Stimulated activated naive CD8-positive, alpha-beta T cell treated with anti-CD3 and anti-CD28 coated beads, Interleukin-15, Interleukin-2, amounts not matched to agents 100 U/mL and 50 U/mL, for 24 hours (primary cell): ENCODE data around the gene ABCC8.

Source experiments
- ATAC-seq: fragments of 150-1000 bp; cut with Tn5 transposase; one replicate; pipeline ENCODE4 v1.10.0; 2021
- DNase-seq: peaks from one replicate; pipeline ENCODE4 v3.0.0; 2021

ABCC8 gene

DNA sequence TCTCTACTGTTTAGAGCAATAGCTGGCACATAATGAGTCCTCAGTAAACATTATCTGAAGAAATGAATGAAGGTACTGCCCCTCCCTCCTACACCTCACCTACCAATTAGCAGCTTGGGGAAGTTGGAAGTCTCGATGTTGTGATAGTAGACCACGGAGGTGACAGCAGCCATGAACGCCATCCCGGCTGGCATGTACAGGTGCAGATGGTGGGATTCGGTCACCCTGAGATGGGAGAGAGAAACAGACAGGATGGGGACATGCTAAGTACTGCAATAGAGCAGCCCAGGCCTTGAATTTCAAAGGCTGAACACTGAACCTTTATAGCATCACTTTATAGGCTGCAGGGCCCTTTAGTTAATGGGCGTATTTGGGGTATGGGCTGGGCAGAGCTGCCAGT lies 6.6 kb downstream of the ABCC8 start:
- no peak for DNase-seq
- ATAC-seq = no peak

DNA sequence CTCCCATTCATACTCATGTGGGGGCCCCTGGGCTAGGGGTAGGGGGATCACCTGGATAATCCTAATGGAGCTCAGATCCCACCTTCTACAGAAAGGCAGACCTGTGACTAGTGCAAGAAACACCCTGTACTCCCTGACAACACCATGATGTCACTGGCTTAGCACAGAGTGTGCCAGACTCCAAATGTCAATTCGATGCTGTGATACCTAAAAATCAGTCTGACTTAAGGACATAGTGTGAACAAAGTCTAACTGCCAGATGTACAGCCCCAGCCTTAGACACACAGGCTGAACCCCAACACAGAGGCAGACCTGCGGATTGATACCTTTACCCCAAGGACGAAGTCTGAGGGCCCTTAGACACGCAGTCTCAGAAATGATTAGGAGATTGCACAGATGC lies 8.5 kb downstream of the ABCC8 start:
- ATAC-seq (no peak), DNase-seq (no peak)

DNA sequence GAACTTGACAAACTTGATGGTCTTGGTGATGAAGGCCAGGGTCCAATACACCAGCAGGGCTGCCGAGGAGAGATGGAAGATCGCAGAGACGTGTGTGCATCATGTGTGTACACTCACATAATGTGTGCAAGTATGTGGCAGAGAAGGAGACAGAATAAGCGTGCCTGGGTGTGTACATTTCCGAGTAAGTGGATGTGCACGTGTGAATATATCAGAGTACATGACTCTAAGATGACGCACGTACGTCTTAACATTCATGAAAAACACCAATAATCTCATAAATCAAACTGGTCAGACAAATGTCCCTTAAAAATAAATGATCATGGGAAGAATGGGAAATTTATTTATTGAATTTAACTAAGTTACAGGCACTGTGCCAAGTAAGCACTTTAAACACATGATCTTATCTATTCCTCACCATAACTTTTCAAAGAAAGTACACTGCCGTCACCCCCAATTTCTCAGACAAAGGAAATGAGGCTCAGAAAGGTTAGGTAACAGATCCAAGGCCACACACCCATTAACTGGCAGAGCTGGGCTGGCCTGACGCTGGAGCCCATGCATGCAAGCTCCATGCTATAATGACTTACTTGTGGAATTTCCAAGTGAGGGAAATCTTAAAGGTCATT lies 13.0 kb downstream of the ABCC8 start:
- DNase-seq = no peak
- ATAC-seq = no peak

DNA sequence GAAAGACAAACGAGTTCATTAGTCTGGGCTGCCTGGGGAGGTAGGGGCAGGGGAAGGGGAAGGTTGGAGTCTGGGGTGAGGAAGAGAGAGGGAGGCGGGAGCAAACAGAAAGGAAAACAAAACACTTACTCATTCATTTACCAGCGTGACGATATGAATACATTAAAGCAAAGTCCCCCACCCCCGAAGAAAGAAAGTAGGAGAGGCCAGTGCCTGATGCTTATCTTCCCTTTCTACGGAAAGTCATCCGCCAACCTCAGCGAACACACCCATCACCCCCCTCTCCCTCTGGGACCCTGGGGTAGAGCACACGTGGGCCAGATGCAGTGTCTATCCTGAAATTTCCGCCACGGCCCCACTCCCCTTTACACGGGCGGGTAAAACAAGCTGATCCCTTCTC lies 13.7 kb downstream of the ABCC8 start:
- DNase-seq (no peak), ATAC-seq (no peak)

DNA sequence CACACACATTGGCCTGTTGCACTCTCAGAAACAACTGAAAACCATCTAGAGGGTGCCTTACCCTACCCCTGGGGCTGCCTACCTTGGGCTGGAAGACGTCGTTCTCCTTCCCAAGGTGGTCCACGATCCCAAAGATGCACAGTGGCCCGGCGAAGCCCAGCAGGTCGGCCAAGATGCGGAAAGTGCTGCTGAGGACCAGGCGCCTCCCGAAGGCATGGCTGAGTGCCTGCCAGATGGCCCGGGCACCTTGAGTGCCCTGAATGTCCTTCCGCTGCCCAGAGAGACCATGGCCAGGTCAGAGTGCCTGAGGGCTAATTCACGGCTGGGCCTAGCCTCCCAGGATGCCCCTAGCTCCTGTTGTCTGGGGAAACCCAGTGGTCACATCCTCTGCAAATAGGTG lies 16.2 kb downstream of the ABCC8 start:
- ATAC-seq = peak; percentile 15

DNA sequence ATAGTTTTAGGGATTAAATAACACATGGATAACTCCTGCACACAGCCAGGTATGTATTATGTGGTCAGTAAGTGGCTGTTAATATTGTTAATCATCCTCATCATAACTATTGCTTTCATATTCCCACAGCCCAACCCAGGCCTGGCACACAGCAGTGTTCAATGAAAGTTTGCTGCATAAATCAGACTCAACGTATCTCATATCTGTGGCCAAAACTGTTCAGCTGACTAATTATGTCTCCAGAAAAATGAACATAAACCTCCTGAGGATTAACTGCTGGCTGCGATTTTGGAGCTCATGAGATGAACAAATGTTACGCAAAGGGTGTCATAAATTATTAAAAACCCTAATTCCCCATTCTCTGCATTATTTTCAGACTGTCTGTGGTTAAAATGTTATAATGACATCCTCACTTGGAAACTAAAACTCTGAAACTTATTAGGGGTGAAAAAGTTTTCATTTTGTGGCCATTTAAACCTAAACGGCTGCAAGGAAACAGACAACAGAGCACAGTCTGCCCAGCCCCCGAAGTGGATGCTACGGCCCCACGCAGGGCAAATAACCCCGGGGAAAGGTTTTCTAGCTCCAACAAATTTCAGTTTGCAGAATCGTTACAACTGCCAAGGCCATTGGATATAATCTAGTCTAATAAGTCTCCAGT lies 17.3 kb downstream of the ABCC8 start:
- DNase-seq (no peak), ATAC-seq (no peak)

More for the DNA sequence above, 16.2 kb downstream of the ABCC8 start:
- DNase-seq = no peak

DNA sequence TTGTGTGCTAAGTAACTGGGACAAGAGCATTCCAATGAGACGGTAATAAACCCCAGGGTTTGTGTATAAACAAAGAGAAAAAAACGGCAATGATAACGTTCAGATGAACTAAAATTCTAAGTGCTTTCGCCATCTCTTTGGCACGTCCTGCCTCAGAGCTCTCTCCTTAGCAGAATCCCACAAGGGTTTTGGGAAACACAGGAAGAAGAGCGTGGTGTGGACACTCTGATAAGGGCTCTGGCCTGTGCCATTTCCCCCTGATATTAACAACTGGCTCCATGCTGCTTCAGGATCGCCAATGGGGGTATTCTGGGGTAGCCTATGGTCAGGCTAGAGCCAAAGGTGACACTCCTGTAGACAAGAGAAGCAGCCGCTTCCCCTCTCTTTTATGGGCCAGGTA lies 18.4 kb downstream of the ABCC8 start:
- DNase-seq (no peak), ATAC-seq (no peak)

DNA sequence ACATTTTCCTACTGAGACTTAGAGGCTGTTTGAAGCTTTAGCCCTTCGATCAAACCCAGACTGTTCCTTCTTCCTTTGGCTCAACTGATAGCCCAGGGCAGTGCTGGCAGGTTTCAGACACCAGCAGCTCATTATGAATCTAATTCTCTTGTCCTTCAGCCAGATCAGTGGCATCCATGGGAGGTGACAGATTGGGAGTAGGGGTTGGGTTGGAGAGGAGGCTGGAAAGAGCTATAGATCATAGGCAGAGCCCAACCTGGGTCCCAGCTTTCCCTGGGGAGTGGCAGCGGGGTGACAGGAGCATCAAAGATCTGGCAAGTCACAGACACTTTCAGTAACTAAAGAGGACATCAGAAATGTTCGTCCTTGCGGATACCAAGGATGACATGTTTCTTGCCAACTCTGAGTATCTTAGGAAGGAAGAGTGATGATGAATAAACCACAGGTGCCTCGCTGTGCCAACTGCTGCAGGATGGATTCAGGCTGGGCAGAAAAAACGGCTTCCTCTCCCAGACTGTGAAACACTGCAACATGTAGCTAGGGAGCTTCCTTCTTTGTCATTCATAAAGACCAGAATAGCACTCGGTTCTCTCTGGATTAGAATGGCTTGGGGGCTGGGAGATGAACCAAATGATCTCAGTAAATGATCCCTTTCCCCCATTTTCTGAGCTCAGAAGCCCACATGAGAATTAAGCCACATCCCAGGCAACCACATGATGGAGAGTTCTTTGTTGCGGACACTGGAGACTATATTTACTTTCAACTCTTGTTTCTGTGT lies 19.1 kb downstream of the ABCC8 start:
- ATAC-seq = no peak
- DNase-seq = no peak

DNA sequence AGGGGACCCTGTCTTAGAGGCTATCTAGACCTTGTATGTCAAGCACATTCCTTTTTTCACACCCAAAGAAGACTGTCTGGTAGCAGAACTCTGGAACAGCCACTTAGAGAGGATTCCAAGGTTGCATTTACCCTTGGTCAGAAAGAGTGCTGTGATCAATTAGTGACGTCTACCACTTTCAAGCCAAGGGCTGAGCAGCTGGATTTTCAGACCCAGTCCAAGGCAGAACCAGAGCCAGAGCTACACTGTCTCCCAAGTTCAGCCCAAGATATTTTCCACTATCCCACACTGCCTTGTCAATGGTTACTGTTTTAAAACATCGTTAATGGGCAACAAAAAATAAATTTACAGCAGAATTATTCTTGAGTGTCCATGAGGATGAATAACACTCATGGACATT lies 24.0 kb downstream of the ABCC8 start:
- DNase-seq (no peak), ATAC-seq (no peak)

DNA sequence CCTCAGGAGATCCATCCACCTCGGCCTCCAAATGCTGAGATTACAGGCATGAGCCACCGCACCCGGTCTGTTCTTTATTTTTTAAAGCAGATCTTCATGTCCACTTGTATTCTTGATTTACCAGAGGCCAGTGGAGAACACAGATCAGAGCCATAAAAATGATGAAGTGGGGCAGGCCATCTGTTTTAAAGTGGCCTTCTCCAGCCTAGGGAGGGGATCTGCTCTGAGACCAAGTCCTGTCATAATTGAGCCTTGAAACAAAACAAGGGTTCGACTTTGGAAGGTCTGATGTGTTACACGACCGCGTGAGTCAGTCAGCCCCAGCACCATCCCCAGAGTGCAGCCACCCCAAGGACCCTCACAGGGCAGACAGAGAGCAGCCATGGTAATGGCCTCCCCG lies 27.5 kb downstream of the ABCC8 start:
- ATAC-seq = no peak
- no peak for DNase-seq

DNA sequence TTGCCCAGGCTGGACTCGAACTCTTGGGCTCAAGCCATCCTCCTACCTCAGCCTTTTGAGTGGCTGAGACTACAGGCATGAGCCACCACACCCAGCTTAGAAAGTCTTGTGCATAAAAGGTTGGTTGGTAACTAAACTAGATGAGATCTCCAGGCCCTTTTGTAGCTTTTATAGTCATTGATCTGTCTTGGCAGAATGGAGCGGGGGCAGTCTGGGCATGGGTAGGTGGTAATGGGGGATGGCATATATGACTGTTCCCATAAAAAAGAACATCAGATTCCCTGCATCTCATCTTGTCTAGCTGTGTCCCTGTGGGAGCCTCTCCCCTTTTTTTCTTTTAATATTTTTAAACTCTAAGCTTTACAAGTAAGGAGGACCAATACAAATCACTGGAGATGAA lies 30.2 kb downstream of the ABCC8 start:
- no peak for DNase-seq
- no peak for ATAC-seq

DNA sequence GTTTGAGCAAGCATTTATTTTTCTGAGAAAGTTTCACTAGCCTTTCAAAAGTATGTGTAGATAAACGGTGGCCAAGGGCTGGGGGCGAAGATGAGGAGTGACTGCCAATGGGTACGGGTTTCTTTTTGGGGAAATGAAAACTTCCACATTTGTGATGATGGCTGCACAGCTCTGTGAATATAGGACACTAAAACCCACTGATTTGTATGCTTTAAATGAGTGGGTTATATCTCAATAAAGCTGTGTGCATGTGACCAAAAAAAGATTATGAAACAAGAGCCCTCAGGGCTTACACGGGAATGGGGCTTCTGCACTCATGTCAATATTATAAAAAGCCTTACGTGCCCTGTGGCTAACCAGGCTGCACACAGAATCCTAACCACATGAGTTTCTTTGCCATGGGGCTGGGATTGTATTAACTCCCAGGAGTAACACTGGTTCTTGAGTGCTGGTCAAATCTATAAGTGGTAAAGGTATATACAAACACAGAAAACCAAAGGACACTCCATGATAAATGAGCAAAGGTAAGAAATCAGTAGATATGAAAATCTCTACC lies 31.3 kb downstream of the ABCC8 start:
- DNase-seq (no peak), ATAC-seq (no peak)

DNA sequence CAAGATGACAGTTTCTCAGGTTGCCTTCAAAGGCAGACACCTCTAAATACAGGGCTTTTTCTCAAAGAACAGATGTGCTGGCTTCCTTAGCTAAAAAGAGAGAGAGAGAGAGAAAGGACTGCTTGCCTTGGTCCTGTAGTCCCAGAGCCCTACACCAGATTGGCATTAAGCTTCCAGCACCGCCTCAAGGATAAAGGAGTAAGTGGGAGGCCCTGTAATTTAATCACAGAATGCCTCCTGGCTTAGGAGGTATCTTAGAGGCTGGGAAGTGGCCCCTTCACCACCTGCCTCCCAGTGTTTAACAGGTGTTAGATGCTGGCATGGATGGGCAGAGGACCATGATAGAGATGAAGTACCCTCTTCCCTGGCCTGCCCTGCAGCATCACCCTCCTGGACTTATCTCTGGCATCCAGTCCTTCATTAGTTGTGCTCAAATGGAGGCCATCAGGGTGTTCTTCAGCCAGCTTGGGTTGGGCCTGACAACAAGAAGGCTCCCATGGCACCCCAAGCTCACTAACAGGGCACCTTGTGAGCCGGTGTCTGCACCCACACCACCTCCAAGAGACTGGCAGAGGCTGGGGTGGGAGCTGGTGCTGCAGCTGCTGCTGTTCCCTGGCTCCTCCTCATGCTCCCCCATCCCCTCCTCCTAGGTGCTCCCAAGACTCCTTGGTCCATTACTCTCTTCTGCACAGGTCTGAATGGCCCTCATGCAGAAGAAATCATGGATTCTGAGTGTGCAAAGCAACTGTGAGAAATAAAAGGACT lies 32.5 kb downstream of the ABCC8 start:
- ATAC-seq (no peak), DNase-seq (no peak)

DNA sequence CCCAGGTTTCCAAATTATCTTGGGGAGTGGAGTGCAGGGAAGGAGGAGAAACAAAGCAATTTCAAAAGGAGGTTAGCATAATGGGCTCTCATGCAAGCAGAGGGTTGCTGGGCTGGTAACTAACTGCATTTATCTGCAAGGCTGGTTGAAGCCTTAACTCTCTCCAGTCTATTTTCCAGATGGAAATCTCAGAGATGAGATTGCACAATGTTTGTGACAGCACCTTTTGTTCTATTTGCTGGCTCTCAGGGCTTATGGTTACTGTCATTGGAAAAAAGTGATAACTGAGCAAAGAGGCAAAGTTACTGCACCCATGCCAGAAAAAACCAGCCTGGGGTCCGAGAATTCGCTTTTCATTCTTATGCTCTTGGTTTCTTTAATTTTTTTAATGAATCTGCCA lies 33.2 kb downstream of the ABCC8 start:
- DNase-seq (no peak), ATAC-seq (no peak)

DNA sequence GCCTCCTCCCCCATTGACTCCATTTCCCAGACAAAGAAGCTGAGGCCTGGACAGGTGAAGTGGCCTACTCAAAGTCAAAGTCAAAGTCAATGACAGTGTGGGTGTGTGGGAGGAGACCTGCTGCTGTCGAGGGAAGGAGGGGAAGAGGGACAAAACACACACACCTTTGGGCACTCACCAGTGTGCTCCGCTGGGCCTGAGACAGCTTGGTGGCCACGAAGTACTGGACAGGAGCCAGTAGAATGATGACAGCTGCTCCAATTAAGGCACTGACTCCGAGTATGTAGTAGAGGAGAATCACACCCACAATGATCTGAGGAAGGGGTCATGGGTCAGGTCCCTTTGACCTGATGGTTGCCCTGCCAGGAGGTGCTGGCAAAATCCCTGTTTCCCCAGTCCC lies 33.6 kb downstream of the ABCC8 start:
- ATAC-seq (no peak), DNase-seq (no peak)

DNA sequence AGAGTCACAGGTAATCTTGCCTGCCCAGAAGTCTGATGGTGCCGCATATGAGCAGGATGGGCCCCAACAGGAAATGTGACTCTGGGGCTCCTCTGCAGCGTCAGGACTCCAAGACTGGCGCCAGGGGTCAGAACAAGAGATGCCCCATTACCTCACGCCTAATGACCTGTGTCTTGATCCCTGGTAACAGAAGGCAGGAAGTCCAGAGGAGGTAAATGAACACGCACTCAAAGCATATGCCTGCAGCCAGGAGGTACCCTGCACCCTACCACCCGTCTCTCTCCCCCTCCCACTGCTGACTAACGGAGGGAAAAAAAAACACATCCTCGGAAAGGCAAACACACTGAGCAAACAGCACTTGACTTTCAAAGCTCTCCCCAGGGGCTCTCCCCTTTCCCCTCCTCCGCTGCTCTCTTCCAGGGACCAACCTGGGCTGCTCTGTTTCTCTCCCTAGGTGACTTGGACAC lies 37.3 kb downstream of the ABCC8 start:
- peak; percentile 37 for ATAC-seq

DNA sequence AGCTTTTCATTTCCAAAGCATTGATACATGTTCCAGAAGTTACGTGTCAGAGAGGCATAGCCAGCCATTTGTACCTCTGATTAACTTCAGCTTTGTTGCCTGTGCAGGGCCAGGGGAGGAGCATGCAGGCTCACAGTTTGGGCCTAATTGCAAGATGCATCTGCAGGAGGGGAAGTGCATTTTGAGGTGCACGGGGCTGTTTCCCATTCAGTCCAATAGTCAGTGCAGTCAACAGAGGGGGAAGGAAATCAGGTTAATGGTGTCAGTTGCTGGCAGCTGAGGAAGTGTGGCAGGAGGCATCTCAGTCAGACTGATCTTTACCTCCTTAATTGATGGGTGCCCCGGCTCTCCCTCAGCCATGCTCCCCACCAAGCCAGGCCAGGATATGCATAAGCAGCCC lies 39.3 kb downstream of the ABCC8 start:
- DNase-seq (no peak), ATAC-seq (no peak)

More for the DNA sequence above, 37.3 kb downstream of the ABCC8 start:
- DNase-seq = no peak

DNA sequence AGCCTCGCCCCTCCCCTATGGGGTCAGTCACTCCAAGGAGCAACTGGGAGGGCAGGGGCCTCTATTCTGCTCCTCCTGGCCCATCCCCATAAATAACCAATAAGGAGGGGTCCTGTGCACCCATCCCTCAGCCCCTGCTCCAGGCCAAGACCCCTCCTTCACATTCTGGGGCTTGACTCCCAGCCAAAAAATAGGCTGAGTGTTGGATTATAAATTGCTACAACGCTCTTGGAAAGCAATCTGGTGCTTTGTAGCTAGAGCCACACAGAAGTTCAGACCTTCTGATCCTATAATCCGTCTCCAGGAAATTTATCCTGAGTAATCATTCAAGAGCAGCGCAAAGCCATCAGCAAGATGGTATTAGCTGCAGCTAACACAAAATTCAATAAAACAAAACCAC lies 42.5 kb downstream of the ABCC8 start:
- DNase-seq (no peak), ATAC-seq (no peak)

DNA sequence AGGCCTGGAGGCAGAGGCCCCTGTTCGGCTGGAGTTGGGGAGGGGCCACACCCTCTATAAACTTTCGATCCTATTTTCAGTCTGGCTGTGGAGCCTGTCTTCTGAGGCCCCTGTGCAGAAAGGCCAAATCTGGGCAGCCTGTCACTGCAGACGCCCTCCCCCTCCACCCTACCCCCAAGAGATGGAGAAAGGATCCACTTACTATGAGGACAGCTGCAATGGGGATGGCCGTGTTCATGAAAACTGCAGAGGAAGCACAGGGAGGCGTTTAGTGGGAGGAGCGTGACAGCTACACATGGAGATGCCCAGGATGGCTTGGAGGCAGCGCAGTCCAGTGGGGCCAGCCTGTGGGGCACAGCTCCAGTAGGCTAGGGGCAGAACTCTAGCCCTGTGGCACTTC lies 44.6 kb downstream of the ABCC8 start:
- ATAC-seq = no peak

DNA sequence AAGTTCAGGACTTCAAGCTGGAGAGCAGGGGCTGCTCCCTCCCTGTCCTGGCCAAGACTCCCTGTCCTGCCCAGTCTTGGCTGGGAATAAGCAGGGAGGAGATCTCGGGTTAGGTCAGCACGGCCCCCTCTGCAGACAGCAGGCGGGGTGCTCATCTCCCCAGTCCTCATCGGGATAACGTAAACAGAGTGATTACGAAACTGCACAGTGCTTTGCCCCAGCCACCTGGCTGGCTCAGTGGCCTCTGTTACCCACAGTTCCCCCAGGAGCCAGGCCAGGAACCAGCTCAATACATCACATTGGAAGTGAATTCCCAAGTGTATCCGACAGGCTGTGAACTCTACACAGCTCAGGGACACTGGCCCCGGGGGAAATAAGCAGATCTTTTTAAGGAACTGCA lies 45.5 kb downstream of the ABCC8 start:
- ATAC-seq (no peak), DNase-seq (no peak)

More for the DNA sequence above, 44.6 kb downstream of the ABCC8 start:
- no peak for DNase-seq

DNA sequence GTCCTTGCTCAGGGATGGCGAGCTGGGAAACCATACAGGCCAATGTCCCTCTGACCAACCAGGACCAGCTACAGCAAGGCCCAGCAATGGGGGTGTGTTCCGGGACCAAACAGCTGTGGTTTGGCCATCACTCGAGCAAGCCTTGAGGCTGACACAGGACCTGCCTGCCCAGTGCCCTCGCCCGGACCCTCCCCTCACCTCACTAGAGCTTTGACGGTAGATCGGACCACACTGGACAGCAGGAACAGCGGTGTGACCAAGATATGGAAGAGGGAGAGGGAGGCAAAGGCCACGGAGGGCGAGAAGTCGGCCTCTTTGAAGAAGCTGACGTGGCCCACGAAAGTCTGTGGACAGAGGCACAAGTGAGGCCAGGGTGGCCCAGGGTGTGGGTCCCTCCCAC lies 46.0 kb downstream of the ABCC8 start:
- DNase-seq (no peak), ATAC-seq (no peak)

DNA sequence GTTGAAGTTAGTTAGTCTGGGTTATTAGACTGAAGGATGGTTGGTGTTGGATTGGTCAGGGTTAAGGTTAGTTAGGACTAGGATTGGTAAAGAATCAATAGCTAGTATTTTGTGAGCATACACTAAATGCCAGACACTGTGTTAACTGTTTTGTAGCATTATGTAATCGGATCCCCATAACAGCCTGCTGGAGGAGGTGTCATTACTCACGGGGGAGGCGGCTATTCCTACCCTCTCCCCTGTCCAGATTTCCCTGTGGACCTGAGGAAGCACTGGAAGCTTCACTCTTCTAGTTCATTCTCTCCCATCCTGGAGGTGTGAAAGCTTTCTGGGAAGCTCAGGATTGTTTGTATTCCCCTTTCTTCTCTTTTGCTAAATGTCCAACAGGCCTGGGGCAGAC lies 47.7 kb downstream of the ABCC8 start:
- ATAC-seq = no peak
- no peak for DNase-seq
